A549 (cell line): ENCODE data around the gene KANSL1.

ENCODE experiments used
- BHLHE40 ChIP-seq: IDR thresholded peaks from 2 replicates; pipeline ENCODE4 v1.6.1; 2012; ENCODE audit warnings: low read depth, low read length, inconsistent platforms
- CBX2 ChIP-seq: fragments of 200-600 bp; sonication (generic); IDR thresholded peaks from 2 replicates; pipeline ENCODE4 v1.6.1; 2016; ENCODE audit warnings: low read depth, mild to moderate bottlenecking, borderline replicate concordance
- CHD2 ChIP-seq: fragments of 150-350 bp; IDR thresholded peaks from 2 replicates; pipeline ENCODE4 v1.6.1; 2014; ENCODE audit warnings: low read length; ENCODE audit not compliant: partially characterized antibody
- CTCF ChIP-seq: fragments of >200 bp; sonication (Bioruptor Twin); formaldehyde crosslinking; IDR thresholded peaks from 3 replicates; pipeline ENCODE4 v1.5.1; 2016
- EP300 ChIP-seq, 2 experiments: fragments of >200 bp; sonication (Bioruptor Twin); formaldehyde crosslinking; IDR thresholded peaks; 2 replicates in 1 of 2; 3 replicates in 1 of 2; pipeline ENCODE4 v1.6.1; 2016 to 2017
- JUN ChIP-seq, 2 experiments: fragments of >200 bp; sonication (Bioruptor Twin); formaldehyde crosslinking; IDR thresholded peaks; 2 replicates in 1 of 2; 3 replicates in 1 of 2; pipeline ENCODE4 v1.6.1; 2016 to 2017
- JUNB ChIP-seq: fragments of >200 bp; sonication (Bioruptor Twin); formaldehyde crosslinking; IDR thresholded peaks from 2 replicates; pipeline ENCODE4 v1.6.1; 2016
- MAX ChIP-seq: IDR thresholded peaks from 2 replicates; pipeline ENCODE4 v1.6.1; 2012
- NR3C1 ChIP-seq: fragments of >200 bp; sonication (Bioruptor Twin); formaldehyde crosslinking; IDR thresholded peaks from 3 replicates; pipeline ENCODE4 v1.6.1; 2017
- POLR2A ChIP-seq: IDR thresholded peaks from 2 replicates; pipeline ENCODE4 v1.6.1; 2012; ENCODE audit warnings: mild to moderate bottlenecking, low read length
- TP53 ChIP-seq: fragments of 250-450 bp; sonication (Bioruptor Pico); IDR thresholded peaks from 2 replicates; pipeline ENCODE4 v1.5.0; 2021; ENCODE audit warnings: mild to moderate bottlenecking, moderate library complexity
- USF2 ChIP-seq: fragments of 450-650 bp; IDR thresholded peaks from 2 replicates; pipeline ENCODE4 v1.6.1; 2014; ENCODE audit warnings: antibody characterized with exemption
- ZC3H11A ChIP-seq: fragments of 450-650 bp; IDR thresholded peaks from 2 replicates; pipeline ENCODE4 v1.6.1; 2014; ENCODE audit warnings: antibody characterized with exemption, mild to moderate bottlenecking
- ZSCAN20 ChIP-seq: fragments of 250-450 bp; sonication (Bioruptor Pico); IDR thresholded peaks from 2 replicates; pipeline ENCODE4 v1.8.0; 2022; ENCODE audit warnings: mild to moderate bottlenecking, moderate library complexity

- TF ChIP-seq TP53 (0 out of 2 replicates have a peak, but pooled peaks have one; percentile 15), USF2 (peak; percentile 84), MAX (peak; percentile 83), ZC3H11A (no peak), CTCF (no peak), CBX2 (no peak), NR3C1 (no peak), BHLHE40 (no peak), CHD2 (no peak), ZSCAN20 (CRISPR knock-in tag) (no peak), JUNB (no peak), EP300 (IDR thresholded peaks at IDR 0.05) (peak in 1 of 2 experiments; percentile 3; a peak in 1 of 5 replicates), JUN (IDR thresholded peaks at IDR 0.05) (peak in 1 of 2 experiments; percentile 63; a peak in 2 of 5 replicates), POLR2A (peak; percentile 67)
These were observed 634 bp downstream of the KANSL1 start for GRCh38 chr17:46192439-46193150.
